GM18508 (cell line): Measurements from ENCODE around the gene CTDSP2.
"Not testable (repeated sequence)": the region's sequence is repeated elsewhere in the genome, so short reads cannot be mapped to it uniquely, and the experiment has no call there.

Source experiments
- ATAC-seq: cut with Tn5 transposase; IDR thresholded peaks from one replicate; pipeline ENCODE4 v1.9.1; 2021; ENCODE audit warnings: moderate number of reproducible peaks; ENCODE audit not compliant: insufficient read depth, unreplicated experiment

The CTDSP2 gene

DNA sequence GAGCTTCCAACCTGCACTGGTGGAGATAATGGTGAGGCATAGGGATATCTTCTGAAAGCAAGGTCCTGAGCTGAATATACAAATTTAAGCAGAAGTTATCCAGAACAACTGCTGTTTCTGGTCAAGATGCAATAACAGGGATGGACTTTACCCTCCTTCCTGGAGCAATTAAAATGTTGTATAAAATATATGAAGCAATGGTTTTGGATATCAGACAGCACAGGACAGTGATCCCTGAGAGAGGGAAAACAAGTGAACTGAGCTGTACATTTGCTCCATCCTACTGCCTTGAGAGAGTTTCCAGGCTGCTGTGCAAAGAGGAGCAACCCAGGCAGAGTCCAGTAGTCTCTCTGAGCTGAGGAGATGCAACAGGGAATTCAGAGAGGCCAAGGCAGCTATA is 36.0 kb upstream of the CTDSP2 start:
- ATAC-seq = no peak

DNA sequence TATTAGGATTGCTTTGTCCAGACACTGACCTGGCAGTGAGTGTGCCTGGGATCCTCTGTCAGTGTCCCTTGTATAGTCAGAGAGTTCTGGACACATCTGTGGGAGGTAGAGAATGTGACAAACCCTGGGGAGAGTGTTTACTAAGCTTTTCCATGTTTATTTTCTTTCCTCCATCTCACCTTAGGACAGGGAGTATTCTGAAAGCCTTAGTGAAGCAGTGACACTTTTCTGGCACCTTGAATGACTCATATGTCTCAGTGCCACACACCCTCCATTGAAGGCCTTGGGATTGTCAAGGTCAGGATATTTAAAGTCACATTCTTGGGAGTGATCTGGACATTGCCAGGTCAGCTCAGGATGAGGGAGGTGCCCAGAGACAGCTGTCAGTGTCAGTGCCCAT is 34.9 kb upstream of the CTDSP2 start:
- ATAC-seq = no peak

DNA sequence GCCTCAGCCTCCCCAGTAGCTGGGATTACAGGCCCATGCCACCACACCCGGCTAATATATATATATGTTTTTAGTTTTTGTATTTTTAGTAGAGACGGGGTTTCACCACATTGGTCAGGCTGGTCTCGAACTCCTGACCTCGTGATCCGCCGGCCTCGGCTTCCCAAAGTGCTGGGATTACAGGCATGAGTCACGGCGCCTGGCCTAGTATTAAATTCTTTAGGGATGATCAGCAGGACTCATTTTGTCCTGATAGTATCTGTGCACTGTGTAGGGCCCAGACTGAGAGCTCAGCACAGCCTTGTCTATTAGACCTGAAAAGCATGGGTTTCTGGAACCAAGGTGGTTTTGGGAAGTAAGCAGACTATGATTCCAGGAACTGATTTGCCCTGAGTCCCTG is 34.5 kb upstream of the CTDSP2 start:
- ATAC-seq = not testable (repeated sequence)

GRCh38 chr12:57877876-57878275 is 31.3 kb upstream of the CTDSP2 start:
- ATAC-seq = no peak

GRCh38 chr12:57875753-57876547 is 29.4 kb upstream of the CTDSP2 start:
- ATAC-seq = no peak

- no peak for ATAC-seq
These were observed 27.9 kb upstream of the CTDSP2 start for GRCh38 chr12:57874166-57875108.

DNA sequence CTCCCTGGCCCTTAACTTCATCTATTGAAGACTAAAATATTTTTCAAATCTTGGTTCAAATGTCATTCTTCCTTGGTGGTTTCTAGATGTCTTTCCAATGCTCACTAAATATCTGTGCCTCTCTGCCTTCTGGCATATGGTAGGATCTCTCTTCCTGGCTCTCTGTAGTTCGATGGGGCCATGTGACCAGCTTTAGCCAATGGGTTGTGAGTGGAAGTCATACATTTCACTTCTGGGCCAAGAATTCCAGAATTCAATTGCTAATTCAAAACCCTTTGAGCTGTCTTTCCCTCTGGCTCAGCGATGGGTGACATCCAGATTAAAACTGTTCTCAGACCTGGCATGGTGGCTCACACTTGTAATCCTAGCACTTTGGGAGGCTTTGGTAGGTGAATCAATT is 25.8 kb upstream of the CTDSP2 start:
- ATAC-seq = no peak

DNA sequence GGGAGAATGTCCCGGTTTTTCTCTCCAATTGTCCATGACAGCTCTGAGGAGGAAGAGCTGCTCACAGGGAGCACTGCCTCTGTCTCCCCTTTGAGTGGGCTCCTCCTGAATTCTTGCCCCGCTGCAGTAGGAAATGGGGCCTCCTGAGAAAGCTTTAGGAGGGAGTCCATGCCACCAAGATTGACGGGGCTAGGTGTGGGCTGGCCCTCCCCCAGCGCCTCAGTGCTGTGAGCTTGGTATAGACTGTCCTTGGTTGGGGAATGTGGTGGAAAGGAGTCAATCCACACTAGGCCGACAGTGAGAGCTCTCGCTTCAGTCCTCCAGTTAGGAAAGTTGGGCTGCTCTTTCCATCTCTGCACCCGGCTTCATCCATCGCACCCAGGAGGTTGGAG is 23.4 kb upstream of the CTDSP2 start:
- ATAC-seq = no peak

DNA sequence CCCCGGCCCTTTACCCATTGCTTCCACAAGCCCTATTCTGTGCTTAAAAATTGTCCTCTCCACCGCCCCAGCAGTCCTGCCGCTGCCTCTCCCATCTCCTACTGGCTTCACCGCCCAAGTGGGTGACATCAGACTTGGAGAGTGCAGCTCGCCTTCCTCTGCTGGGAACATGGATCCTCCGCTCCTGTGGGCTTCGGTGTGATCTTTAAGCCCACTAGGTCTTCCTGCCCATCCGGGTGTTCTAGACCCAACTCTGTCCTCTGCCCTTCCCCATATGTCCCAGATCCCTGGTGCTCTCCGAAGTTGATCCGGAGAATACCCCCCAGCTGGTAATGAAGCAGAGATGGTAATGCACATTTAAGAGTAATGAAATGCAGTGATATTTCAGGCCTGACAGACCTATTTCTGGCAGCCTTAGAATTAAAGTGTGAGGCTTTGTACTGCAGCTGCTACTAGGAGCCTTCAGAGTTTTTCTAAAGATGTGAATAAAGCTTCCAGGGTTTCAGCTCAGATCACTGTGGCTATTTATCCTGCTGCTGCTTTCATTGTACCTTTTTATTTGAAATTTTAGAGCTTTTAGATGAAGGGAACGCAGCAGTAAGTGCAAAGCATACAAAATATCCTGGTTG is 22.9 kb upstream of the CTDSP2 start:
- ATAC-seq = no peak

DNA sequence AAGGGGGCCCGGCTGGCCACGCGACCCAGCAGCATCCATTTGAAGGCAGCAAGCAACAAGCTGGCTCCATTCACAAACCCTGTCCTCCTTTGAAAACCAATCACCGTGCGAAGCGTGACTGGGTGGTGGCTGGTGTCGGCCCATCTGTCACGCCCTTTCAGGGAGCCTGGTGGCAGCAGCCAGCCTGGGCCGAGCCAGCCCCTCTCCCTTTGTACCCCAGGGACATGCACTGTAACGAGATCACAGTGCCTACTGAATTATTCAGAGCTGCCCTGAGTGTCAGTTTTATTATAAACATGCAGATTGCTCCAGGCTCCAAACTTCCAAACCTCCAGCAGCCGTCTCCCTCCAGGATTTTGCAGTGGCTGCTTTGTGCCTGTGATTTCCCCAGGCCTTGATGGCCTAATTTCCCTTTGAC is 22.3 kb upstream of the CTDSP2 start:
- ATAC-seq = no peak

DNA sequence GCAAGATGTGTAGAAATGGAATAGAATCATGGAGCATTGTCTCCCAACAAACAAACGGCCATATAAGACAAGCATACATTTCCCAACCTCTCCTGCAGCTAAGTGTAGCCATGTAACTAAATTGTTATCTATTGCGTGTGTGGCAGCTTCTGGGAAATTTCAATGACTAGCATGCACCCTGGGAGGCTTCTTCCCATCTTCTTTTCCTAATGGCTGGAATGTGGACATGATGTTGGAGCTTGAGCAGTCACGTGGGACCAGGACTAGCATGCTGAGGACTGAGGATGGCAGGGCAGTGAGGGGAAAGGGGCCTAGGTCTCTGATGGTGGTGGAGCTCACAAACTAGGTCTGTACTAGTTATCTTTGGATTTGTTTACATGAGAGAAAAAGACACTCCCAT is 21.7 kb upstream of the CTDSP2 start:
- no peak for ATAC-seq

GRCh38 chr12:57866308-57867019 is 19.9 kb upstream of the CTDSP2 start:
- ATAC-seq = no peak

DNA sequence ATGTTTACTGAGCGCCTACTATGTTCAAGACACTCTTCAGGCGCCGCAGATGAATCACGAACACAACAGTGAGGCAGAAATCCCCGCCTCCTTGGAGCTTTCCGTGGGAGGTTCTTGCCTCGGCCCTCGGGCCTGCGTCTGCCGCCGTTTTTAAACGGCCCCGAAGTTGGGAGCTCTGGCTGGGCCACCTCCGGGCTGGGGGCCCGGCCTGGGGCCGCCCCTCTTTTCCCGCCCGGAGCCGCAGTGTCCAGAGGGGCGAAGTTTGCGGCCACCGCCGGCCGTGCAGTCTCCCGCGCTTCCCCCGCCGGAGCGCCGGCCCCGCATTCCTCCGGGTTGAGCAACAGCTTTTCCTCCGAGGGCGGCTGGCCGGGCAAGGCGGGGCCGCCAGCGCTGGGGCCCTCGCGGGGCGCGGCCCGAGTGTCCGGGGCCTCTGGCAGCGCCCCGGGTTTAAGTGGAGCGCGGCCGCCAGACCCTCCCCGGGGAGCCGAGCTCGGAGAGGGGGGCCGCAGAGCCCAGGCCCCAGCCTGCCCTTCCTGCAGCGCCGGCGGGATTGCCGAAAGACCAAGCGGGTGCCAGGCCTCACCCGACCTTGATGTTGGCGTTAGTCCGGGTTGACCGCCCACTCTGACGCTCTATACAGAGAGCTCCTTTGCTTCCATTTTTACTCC is 18.7 kb upstream of the CTDSP2 start:
- no peak for ATAC-seq

DNA sequence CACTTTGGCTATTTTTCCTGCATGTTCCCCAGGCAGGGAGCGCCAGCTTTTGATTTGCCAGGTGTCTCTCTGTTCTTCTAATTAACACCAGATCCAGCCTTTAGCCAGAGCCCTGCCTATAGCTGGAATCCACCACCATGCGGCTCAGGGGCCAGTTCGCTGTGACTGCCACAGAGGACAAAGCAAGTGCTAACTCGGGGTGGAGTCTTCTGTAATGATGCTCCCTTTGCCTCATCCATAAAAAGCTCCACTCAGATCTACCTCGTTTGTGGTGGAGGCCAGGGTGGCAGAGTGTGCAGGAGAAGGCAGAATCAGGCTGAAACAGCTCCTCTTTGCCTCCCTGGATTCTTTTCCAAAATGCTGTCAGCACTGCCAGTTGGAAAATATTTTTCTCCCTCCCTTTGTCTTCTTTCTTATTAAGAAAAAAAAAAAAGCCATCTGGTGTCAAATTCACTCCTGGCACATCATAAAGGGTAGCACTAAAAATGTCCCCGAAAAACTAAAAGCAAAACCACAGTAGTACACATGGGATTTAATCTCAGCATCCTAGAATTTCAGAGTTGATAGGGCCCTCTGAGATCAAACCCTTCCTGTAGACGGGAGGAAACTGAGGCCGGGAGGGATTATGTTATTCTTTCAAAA is 18.0 kb upstream of the CTDSP2 start:
- no peak for ATAC-seq

DNA sequence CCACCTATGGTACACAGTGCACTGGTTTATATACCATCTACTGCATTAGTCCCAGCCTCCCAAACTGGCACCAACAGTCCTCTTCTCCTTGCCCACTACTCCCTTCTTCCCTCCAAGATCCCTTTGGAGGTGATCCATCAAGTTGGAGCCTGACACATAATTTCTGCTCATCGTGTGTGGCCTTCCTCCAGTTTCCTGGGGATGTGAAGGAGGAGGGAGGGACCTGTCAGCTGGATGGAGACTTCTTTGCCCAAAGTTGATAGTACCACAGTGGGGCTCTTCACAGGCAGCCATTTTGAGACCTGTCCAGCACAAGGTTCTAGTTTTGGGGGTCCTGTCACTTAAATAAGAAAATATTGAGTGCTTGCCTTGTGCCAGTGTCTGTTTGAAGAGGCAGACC is 17.1 kb upstream of the CTDSP2 start:
- no peak for ATAC-seq

- ATAC-seq = no peak
These were observed 15.4 kb upstream of the CTDSP2 start for GRCh38 chr12:57861967-57862366.

DNA sequence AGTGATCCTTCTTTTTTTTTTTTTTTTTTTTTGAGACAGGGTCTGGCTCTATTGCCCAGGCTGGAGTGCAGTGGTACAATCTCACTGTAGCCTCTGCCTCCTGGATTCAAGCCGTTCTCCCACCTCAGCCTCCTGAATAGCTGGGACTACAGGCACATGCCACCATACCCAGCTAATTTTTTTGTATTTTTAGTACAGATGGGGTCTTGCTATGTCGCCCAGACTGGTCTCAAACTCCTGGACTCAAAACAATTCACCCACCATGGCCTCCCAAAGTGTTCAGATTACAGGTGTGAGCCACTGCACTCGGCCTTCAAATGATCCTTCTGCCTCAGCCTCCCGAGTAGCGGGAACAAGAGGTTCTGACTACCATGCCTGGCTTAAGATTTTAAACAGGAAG is 14.4 kb upstream of the CTDSP2 start:
- ATAC-seq = not testable (repeated sequence)

DNA sequence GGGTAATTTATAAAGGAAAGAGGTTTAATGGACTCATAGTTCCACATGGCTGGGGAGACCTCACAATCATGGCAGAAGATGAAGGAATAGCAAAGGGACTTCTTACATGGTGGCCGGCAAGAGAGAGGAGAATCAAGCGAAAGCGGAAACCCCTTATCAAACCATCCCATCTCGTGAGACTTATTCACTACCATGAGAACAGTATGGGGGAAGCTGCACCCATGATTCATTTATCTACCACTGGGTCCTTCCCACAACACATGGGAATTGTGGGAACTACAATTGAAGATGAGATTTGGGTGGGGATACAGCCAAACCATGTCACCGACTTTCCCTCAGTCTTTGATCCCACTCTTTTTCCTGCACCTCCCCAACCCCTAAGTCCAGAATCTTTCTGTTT is 12.6 kb upstream of the CTDSP2 start:
- ATAC-seq = no peak

DNA sequence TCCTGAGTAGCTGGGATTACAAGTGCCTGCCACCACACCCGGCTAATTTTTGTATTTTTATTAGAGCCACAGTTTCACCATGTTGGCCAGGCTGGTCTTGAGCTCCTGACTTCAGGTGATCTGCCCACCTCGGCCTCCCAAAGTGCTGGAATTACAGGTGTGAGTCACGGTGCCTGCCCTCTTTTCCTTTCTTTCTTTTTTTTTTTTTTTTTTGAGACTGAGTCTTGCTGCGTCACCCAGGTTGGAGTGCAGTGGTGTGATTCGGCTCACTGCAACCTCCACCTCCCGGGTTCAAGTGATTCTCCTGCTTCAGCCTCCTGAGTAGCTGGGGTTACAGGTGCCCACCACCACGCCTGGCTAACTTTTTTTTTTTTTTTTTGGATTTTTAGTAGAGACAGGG is 11.6 kb upstream of the CTDSP2 start:
- not testable (repeated sequence) for ATAC-seq
